Endothelial cell of umbilical vein (primary cell): Measurements from ENCODE around the gene OXA1L. TPM values are rescaled to one million over a fixed set of nuclear protein-coding genes. Genes with fewer than 3 reads are reported as not detected.

Experiments used
- BruUV-seq: library from RNA; stranded (reverse); fragments of 400-500 nt; replicated peaks from 2 replicates; lab custom pipeline; 2021; lab: Mats Ljungman, UMichigan
- CTCF ChIA-PET: fragments of 300-600, 350-600 bp; sonication (Branson Sonifier 250); formaldehyde crosslinking; loops from one replicate; lab custom pipeline; 2021; ENCODE audit warnings: antibody characterized with exemption, inconsistent platforms; lab: Charles Lee
- POLR2A ChIA-PET: fragments of 300-600, 350-600 bp; sonication (Branson Sonifier 250); formaldehyde crosslinking; loops from one replicate; lab custom pipeline; 2021; ENCODE audit warnings: antibody characterized with exemption, inconsistent platforms; lab: Charles Lee
- DNase-seq: peaks from one replicate; pipeline ENCODE4 v3.0.0-alpha.2; 2011; ENCODE audit warnings: low read depth, low spot score
- FAIRE-seq: peaks from 2 replicates; lab custom pipeline; 2011; peaks lifted over from hg19 to GRCh38; lab: Jason Lieb, UNC
- H2AFZ ChIP-seq: 2 replicates; pipeline ENCODE4 v1.6.0; 2012; ENCODE audit warnings: low read depth, low read length, control low read depth, inconsistent platforms
- H3K27ac ChIP-seq: 2 replicates; pipeline ENCODE4 v1.5.1; 2011; ENCODE audit warnings: low read depth, mild to moderate bottlenecking, control low read depth, low read length, moderate library complexity; ENCODE audit not compliant: insufficient read depth
- H3K27me3 ChIP-seq, 2 experiments: 2 replicates each; pipeline versions ENCODE4 v1.6.0 to v1.6.1; 2011; ENCODE audit warnings: low read length in 2 of 2, mixed read lengths in 1 of 2; ENCODE audit not compliant: control insufficient read depth in 2 of 2, insufficient read depth in 2 of 2
- H3K36me3 ChIP-seq, 2 experiments: 2 replicates in 1 of 2; 3 replicates in 1 of 2; pipeline ENCODE4 v1.5.1; 2011; ENCODE audit warnings: low read length in 2 of 2, mild to moderate bottlenecking in 1 of 2, moderate library complexity in 1 of 2; ENCODE audit not compliant: control insufficient read depth in 2 of 2, insufficient read depth in 2 of 2; ENCODE audit errors: extremely low read depth in 1 of 2
- H3K4me1 ChIP-seq: 3 replicates; pipeline ENCODE4 v1.5.1; 2011; ENCODE audit warnings: mild to moderate bottlenecking, low read length; ENCODE audit not compliant: control insufficient read depth, insufficient read depth; ENCODE audit errors: extremely low read depth
- H3K4me2 ChIP-seq: 2 replicates; pipeline ENCODE4 v1.6.1; 2011; ENCODE audit warnings: low read length, control low read depth, mixed read lengths; ENCODE audit not compliant: insufficient read depth
- H3K4me3 ChIP-seq, 3 experiments: fragments of 200-600 bp in 1 of 3; sonication (generic), shearing (Covaris generic) in 1 of 3; replicated peaks in 1 of 3; 2 replicates each; pipeline ENCODE4 v1.5.1; 2011 to 2016; ENCODE audit warnings: control low read depth in 3 of 3, low read length in 3 of 3, mild to moderate bottlenecking in 2 of 3, inconsistent platforms in 1 of 3, low read depth in 1 of 3, moderate library complexity in 1 of 3; ENCODE audit not compliant: insufficient read depth in 1 of 3
- H3K79me2 ChIP-seq: 2 replicates; pipeline ENCODE4 v1.6.0; 2012; ENCODE audit warnings: low read length, inconsistent platforms; ENCODE audit not compliant: control insufficient read depth, insufficient read depth
- H3K9ac ChIP-seq: replicated peaks from 2 replicates; pipeline ENCODE3; 2011; ENCODE audit warnings: low read length, control low read depth; ENCODE audit not compliant: insufficient read depth; ENCODE audit errors: extremely low read depth
- H3K9me1 ChIP-seq: replicated peaks from 3 replicates; pipeline ENCODE4 v1.6.0; 2011; ENCODE audit warnings: mild to moderate bottlenecking, low read length; ENCODE audit not compliant: control insufficient read depth, insufficient read depth; ENCODE audit errors: extremely low read depth
- H3K9me3 ChIP-seq: replicated peaks from 2 replicates; pipeline ENCODE4 v1.5.1; 2012; ENCODE audit warnings: low read length, inconsistent platforms; ENCODE audit not compliant: control insufficient read depth, insufficient read depth
- H4K20me1 ChIP-seq: replicated peaks from 2 replicates; pipeline ENCODE3; 2011; ENCODE audit warnings: mild to moderate bottlenecking, low read length; ENCODE audit not compliant: control insufficient read depth, insufficient read depth; ENCODE audit errors: extremely low read depth
- CTCF ChIP-seq, 2 donors: IDR thresholded peaks; 1 replicate in 1 of 2; 2 replicates in 1 of 2; pipeline ENCODE4 v1.5.1; 2011; ENCODE audit warnings: low read length in 2 of 2, mild to moderate bottlenecking in 2 of 2, moderate library complexity in 2 of 2, control low read depth in 1 of 2, inconsistent platforms in 1 of 2, low read depth in 1 of 2; ENCODE audit not compliant: insufficient read depth in 1 of 2; ENCODE audit errors: extremely low read depth in 1 of 2
- EZH2 ChIP-seq: IDR thresholded peaks from 2 replicates; pipeline ENCODE4 v1.6.1; 2012; ENCODE audit warnings: borderline replicate concordance, low read depth, mild to moderate bottlenecking, moderate library complexity, low read length, inconsistent platforms; ENCODE audit not compliant: severe bottlenecking
- FOS ChIP-seq: IDR thresholded peaks from 2 replicates; pipeline ENCODE4 v1.6.1; 2011; ENCODE audit warnings: mild to moderate bottlenecking, low read length, moderate library complexity, borderline replicate concordance; ENCODE audit not compliant: insufficient read depth
- GATA2 ChIP-seq: IDR thresholded peaks from 2 replicates; pipeline ENCODE4 v1.7.0; 2011; ENCODE audit warnings: low read depth, mild to moderate bottlenecking, moderate library complexity, mixed read lengths, low read length; ENCODE audit not compliant: insufficient read length, insufficient read depth
- JUN ChIP-seq: IDR thresholded peaks from 2 replicates; pipeline ENCODE4 v1.6.1; 2011; ENCODE audit warnings: borderline replicate concordance, low read depth; ENCODE audit not compliant: insufficient read length, insufficient read depth
- MAX ChIP-seq: IDR thresholded peaks from 2 replicates; pipeline ENCODE4 v1.6.1; 2011; ENCODE audit not compliant: insufficient read depth, insufficient read length
- MYC ChIP-seq: IDR thresholded peaks from one replicate; pipeline ENCODE4 v1.6.1; 2011; ENCODE audit warnings: mild to moderate bottlenecking, low read depth, low read length
- POLR2A ChIP-seq: IDR thresholded peaks from 2 replicates; pipeline ENCODE4 v1.6.1; 2012; ENCODE audit warnings: low read depth, mild to moderate bottlenecking, control low read depth, low read length
- POLR2AphosphoS5 ChIP-seq: IDR thresholded peaks from 2 replicates; pipeline ENCODE4 v1.6.1; 2012; ENCODE audit warnings: low read depth, mild to moderate bottlenecking, control low read depth, low read length, moderate library complexity; ENCODE audit not compliant: insufficient read depth
- dilution Hi-C: fragments of 300-500 bp; cut with MboI; formaldehyde crosslinking; loops from one replicate; pipeline ENCODE4 v1.15.0; 2019; ENCODE audit warnings: low sequenced_read_pairs; ENCODE audit not compliant: extremely low pct_ligation_motif_present
- intact Hi-C: fragments of 100-400 bp; cut with micrococcal nuclease; formaldehyde crosslinking; loops from one replicate; pipeline ENCODE4 v1.10.0; 2022
- polyA plus RNA-seq, 4 experiments: library from polyadenylated mRNA; depleted of rRNA in 3 of 4; stranded (reverse) in 3 of 4; unstranded in 1 of 4; fragments of >200 nt; gene quantifications; 2 replicates each; pipeline versions ENCODE4 v1.2.1 to v1.2.3, GENCODE V29; 2011 to 2012; ENCODE audit warnings: missing spikeins in 1 of 4
- total RNA-seq: library from RNA; stranded (reverse); gene quantifications from 2 replicates; pipeline ENCODE4 v1.2.3, GENCODE V29; 2021

Gene OXA1L
- total and polyA plus RNA-seq, 2 donors (not counting 3 experiments of a cell fraction or from before 2014, with no cell fraction given), result 212 to 294 TPM

- CTCF ChIA-PET, result interaction anchor here (0.8 to 2.3 kb wide), 4 partner anchors 52 to 200 kb away, joined by 3 to 10 read pairs (median 6); no protein-coding TSS in a partner anchor
- no peaks in the 10 kb centered on the region for H4K20me1 ChIP-seq
- H3K27me3 ChIP-seq, result no peaks in the 10 kb centered on the region
- no peak overlapping the region for H3K9ac ChIP-seq
- no peak for DNase-seq
- no peak overlapping the region for H2AFZ ChIP-seq
- no peak for FAIRE-seq
- dilution Hi-C loops (no loop called here), intact Hi-C loops (no loop called here)
- H3K9me1 ChIP-seq, result no peaks in the 10 kb centered on the region
- no peak overlapping the region for H3K27ac ChIP-seq
- no peak for TF ChIP-seq MAX
- TF ChIP-seq POLR2A, result no peak
- TF ChIP-seq MYC, result no peak
- TF ChIP-seq CTCF (IDR thresholded peaks at IDR 0.05; ENCODE audit: extremely low read depth in 1 of 2, insufficient read depth in 1 of 2, low read depth in 1 of 2, low read length in 2 of 2), result no peak
- no peak for TF ChIP-seq EZH2
- no peak for TF ChIP-seq GATA2
- no peak for TF ChIP-seq POLR2AphosphoS5
- no peak for TF ChIP-seq JUN
- TF ChIP-seq FOS, result no peak
- BruUV-seq, result no TSS peak
- peaks cover 36 to 38% of the 10 kb centered on the region in 2 experiments for H3K36me3 ChIP-seq
- no peak overlapping the region for H3K4me3 ChIP-seq
- H3K4me2 ChIP-seq, result no peak overlapping the region
- POLR2A ChIA-PET, result no interaction called here
- H3K9me3 ChIP-seq, result no peaks in the 10 kb centered on the region
- peaks cover 26% of the 10 kb centered on the region for H3K79me2 ChIP-seq
- H3K4me1 ChIP-seq, result peaks cover 24% of the 10 kb centered on the region
Measured at GRCh38 chr14:22770481-22771187, 4.1 kb downstream of the OXA1L start.
